Right lobe of liver (tissue), 4 donors: Measurements from ENCODE around the gene CA9.

Source experiments
- POLR2A ChIP-seq: fragments of 450-650 bp; IDR thresholded peaks from one replicate; pipeline ENCODE4 v1.6.1; 2017; ENCODE audit warnings: antibody characterized with exemption, mild to moderate bottlenecking
- TF ChIP-seq, protein P1 (sequence below), 4 donors: fragments of 200-600 bp in 3 of 4; fragments of 450-650 bp in 1 of 4; IDR thresholded peaks; one replicate each; pipeline versions ENCODE4 v1.5.1 to v1.8.0; 2016 to 2022; ENCODE audit warnings: antibody characterized with exemption in 4 of 4, mild to moderate bottlenecking in 2 of 4
- donor health status: DM: no; HTN: no; CAD: no.
- donor health status: DM: no; HTN: no; CAD: no.
- donor health status: DM: no; HTN: yes; CAD: no.

DNA sequence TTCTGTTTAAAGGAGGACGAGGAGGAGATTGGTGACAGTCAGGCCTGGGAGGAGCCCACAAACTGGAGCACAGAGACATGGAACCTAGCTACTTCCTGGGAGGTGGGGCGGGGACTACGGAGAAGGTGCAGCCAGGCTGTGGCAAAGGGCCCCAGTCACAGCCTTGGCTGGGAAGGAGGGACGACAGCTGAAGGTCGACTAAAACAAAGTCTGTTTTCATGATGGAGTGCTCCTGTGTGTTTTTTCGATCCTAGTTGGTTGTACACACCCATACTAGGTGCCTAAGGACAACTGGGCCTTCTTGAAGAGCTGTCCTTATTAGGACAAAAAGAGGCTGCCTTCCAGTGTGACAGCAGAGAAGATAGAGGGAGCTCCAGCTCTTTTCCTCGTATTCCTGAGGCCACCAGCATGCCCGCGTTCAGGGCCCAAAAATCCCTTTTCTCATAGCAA lies 12.7 kb upstream of the CA9 start:
- TF ChIP-seq, protein P1, sequence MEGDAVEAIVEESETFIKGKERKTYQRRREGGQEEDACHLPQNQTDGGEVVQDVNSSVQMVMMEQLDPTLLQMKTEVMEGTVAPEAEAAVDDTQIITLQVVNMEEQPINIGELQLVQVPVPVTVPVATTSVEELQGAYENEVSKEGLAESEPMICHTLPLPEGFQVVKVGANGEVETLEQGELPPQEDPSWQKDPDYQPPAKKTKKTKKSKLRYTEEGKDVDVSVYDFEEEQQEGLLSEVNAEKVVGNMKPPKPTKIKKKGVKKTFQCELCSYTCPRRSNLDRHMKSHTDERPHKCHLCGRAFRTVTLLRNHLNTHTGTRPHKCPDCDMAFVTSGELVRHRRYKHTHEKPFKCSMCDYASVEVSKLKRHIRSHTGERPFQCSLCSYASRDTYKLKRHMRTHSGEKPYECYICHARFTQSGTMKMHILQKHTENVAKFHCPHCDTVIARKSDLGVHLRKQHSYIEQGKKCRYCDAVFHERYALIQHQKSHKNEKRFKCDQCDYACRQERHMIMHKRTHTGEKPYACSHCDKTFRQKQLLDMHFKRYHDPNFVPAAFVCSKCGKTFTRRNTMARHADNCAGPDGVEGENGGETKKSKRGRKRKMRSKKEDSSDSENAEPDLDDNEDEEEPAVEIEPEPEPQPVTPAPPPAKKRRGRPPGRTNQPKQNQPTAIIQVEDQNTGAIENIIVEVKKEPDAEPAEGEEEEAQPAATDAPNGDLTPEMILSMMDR (IDR thresholded peaks at IDR 0.05), result peak; percentile 9 to 47 (median 37)
- no peak for TF ChIP-seq POLR2A
